ENCODE results near the gene CAMK2N2. TPM values are rescaled to one million over a fixed set of nuclear protein-coding genes. Genes with fewer than 3 reads are reported as not detected.

CAMK2N2 gene
- total and polyA plus RNA-seq, 2 of the 4 experiments (the other 2 are of a cell fraction): 0.34 TPM; not detected in 1

GRCh38 chr3:184234224-184234623 lies 27.1 kb downstream of the CAMK2N2 start:
- no peaks in the 10 kb centered on the region; the same call in 1 of the 2 replicates for H3K4me1 ChIP-seq (ENCODE audit: control insufficient read depth, insufficient read depth, low read length)
- peak; percentile 70 for ATAC-seq (ENCODE audit: low read depth)
- no peak overlapping the region for H3K4me3 ChIP-seq (ENCODE audit: insufficient read depth, low read depth, low read length)
- no peak overlapping the region for H3K18ac ChIP-seq (ENCODE audit: low read depth, low read length)
- H2BK120ac ChIP-seq (ENCODE audit: low read depth, low read length): no peak overlapping the region
- no peak overlapping the region for H3K56ac ChIP-seq (ENCODE audit: extremely low read depth, insufficient read depth, low read length)
- H4K91ac ChIP-seq (ENCODE audit: insufficient read depth, low read depth, low read length): no peak overlapping the region
- no peak overlapping the region for H2AK9ac ChIP-seq (replicated peaks; ENCODE audit: low read depth, low read length, poor library complexity)
- no peak overlapping the region for H3K4ac ChIP-seq (ENCODE audit: low read depth, low read length)
- CTCF ChIA-PET: interaction anchor here (0.6 kb wide), 2 partner anchors 12 to 1353 kb away, joined by 4 to 9 read pairs; no protein-coding TSS in a partner anchor
- dilution Hi-C loops (cut with HindIII; ENCODE audit: low sequenced_read_pairs, unreplicated experiment) (no loop called here), in situ Hi-C loops (cut with MboI; ENCODE audit: low sequenced_read_pairs) (no loop called here), intact Hi-C loops (cut with micrococcal nuclease) (no loop called here)
- no peak overlapping the region for H2AFZ ChIP-seq (replicated peaks; ENCODE audit: low read length, poor library complexity)
- no peak overlapping the region for H2AK5ac ChIP-seq (ENCODE audit: low read depth, low read length)
- H3K14ac ChIP-seq (replicated peaks; ENCODE audit: low read depth, low read length): no peak overlapping the region
- DNase-seq: peak; percentile 83
- no peak overlapping the region for H4K8ac ChIP-seq (ENCODE audit: low read depth in 2 of 2, low read length in 2 of 2)
- peaks cover 54% of the 10 kb centered on the region for H3K27me3 ChIP-seq (ENCODE audit: control insufficient read depth, insufficient read depth, low read length)
- no peak overlapping the region for H3K4me2 ChIP-seq (ENCODE audit: low read depth, low read length)
- no TSS peak for BruUV-seq (replicated peaks)
- TF ChIP-seq MXI1 (IDR thresholded peaks at IDR 0.05; ENCODE audit: borderline replicate concordance, low read depth, low read length) (no peak), CTCF (conservative IDR thresholded peaks at IDR 0.05; ENCODE audit: low read depth, low read length) (no peak; the same call in 1 of the 2 replicates), CHD1 (IDR thresholded peaks at IDR 0.05; ENCODE audit: low read depth, low read length) (no peak), FOS (IDR thresholded peaks at IDR 0.05; ENCODE audit: low read depth, low read length) (no peak), RFX5 (IDR thresholded peaks at IDR 0.05; ENCODE audit: low read depth, low read length) (no peak), RCOR1 (IDR thresholded peaks at IDR 0.05; ENCODE audit: insufficient replicate concordance, low read length) (no peak), RAD21 (IDR thresholded peaks at IDR 0.05; ENCODE audit: low read length) (no peak), BHLHE40 (IDR thresholded peaks at IDR 0.05; ENCODE audit: low read depth, low read length) (no peak), USF2 (IDR thresholded peaks at IDR 0.05; ENCODE audit: low read depth, low read length) (no peak), POLR2A (IDR thresholded peaks at IDR 0.05; ENCODE audit: low read depth, low read length) (no peak), SMC3 (IDR thresholded peaks at IDR 0.05; ENCODE audit: low read depth, low read length) (no peak), CEBPB (IDR thresholded peaks at IDR 0.05; ENCODE audit: low read depth, low read length) (no peak), MAFK (IDR thresholded peaks at IDR 0.05; ENCODE audit: low read depth, low read length) (no peak), NFE2L2 (IDR thresholded peaks at IDR 0.05; ENCODE audit: low read depth, low read length) (no peak), ELK1 (IDR thresholded peaks at IDR 0.05; ENCODE audit: borderline replicate concordance, low read depth, low read length) (no peak), MAZ (IDR thresholded peaks at IDR 0.05; ENCODE audit: borderline replicate concordance, low read depth, low read length) (no peak)
- no peaks in the 10 kb centered on the region for H3K36me3 ChIP-seq (ENCODE audit: control insufficient read depth, insufficient read depth, low read length)
- no peak overlapping the region for H3K23ac ChIP-seq (ENCODE audit: low read depth, low read length)
- 0 out of 2 replicates have a peak, but pooled peaks cover 3% of the 10 kb centered on the region for H3K9me1 ChIP-seq (ENCODE audit: insufficient read depth, low read length)
- no peaks in the 10 kb centered on the region for H3K79me1 ChIP-seq (ENCODE audit: low read depth in 1 of 2, low read length in 2 of 2)
- no peak overlapping the region for H2BK5ac ChIP-seq (ENCODE audit: low read depth, low read length, poor library complexity, severe bottlenecking)
- H3K9me3 ChIP-seq (ENCODE audit: control insufficient read depth, insufficient read depth, low read length): no peaks in the 10 kb centered on the region
- POLR2A ChIA-PET (ENCODE audit: unreplicated experiment): no interaction called here
- H3K9ac ChIP-seq (ENCODE audit: low read depth, low read length): no peak overlapping the region
- H2BK20ac ChIP-seq (ENCODE audit: low read depth, low read length): no peak overlapping the region
- H3K27ac ChIP-seq (ENCODE audit: insufficient read depth, low read length): no peak overlapping the region
- H2BK15ac ChIP-seq (ENCODE audit: low read depth, low read length): no peak overlapping the region
- no peaks in the 10 kb centered on the region; the same call in 1 of the 2 replicates for H4K20me1 ChIP-seq (ENCODE audit: insufficient read depth, low read length)
- no CpG with 5 or more reads among the region's 4 CpGs for WGBS, 2 experiments (ENCODE audit: extremely low coverage in 2 of 2, insufficient read length in 1 of 2)
- no peak overlapping the region for H4K5ac ChIP-seq (ENCODE audit: low read depth, low read length)

Data from IMR-90 (cell line).